ENCODE data around the gene FBLN2.

- no peak for TF ChIP-seq CTCF (conservative IDR thresholded peaks at IDR 0.05; ENCODE audit: low read depth, low read length)
- no peak for TF ChIP-seq POLR2A (IDR thresholded peaks at IDR 0.05; ENCODE audit: low read depth, low read length)
- TF ChIP-seq BHLHE40 (IDR thresholded peaks at IDR 0.05; ENCODE audit: low read depth, low read length): no peak
- no peak for TF ChIP-seq FOS (IDR thresholded peaks at IDR 0.05; ENCODE audit: low read depth, low read length)
- no peak for TF ChIP-seq RAD21 (IDR thresholded peaks at IDR 0.05; ENCODE audit: low read length)
- no peak for TF ChIP-seq ELK1 (IDR thresholded peaks at IDR 0.05; ENCODE audit: borderline replicate concordance, low read depth, low read length)
- TF ChIP-seq USF2 (IDR thresholded peaks at IDR 0.05; ENCODE audit: low read depth, low read length): no peak
- TF ChIP-seq RCOR1 (IDR thresholded peaks at IDR 0.05; ENCODE audit: insufficient replicate concordance, low read length): no peak
Measured at GRCh38 chr3:13661121-13661520, 112.2 kb downstream of the FBLN2 start.

Data from IMR-90 (cell line).